Activated T-helper 17 cell treated with anti-CD3 and anti-CD28 coated beads, Interleukin-2, amount 50 U/mL, for 72 hours (primary cell): ENCODE data around the gene OGFOD2. TPM values are rescaled to one million over a fixed set of nuclear protein-coding genes. Genes with fewer than 3 reads are reported as not detected.

ENCODE experiments used
- ATAC-seq: fragments of 150-1000 bp; cut with Tn5 transposase; replicated peaks from 2 replicates; pipeline ENCODE4 v1.10.0; 2021; ENCODE audit warnings: mild to moderate bottlenecking, moderate library complexity
- H3K27ac Mint-ChIP-seq: one replicate; pipeline ENCODE4 v1.8.0; 2022; ENCODE audit warnings: mixed read lengths
- H3K27me3 Mint-ChIP-seq: one replicate; pipeline ENCODE4 v1.8.0; 2022; ENCODE audit warnings: mixed read lengths
- H3K36me3 Mint-ChIP-seq: one replicate; pipeline ENCODE4 v1.8.0; 2022; ENCODE audit warnings: low read depth, mild to moderate bottlenecking, mixed read lengths
- H3K4me1 Mint-ChIP-seq: one replicate; pipeline ENCODE4 v1.8.0; 2022; ENCODE audit warnings: mixed read lengths
- H3K4me3 Mint-ChIP-seq: one replicate; pipeline ENCODE4 v1.8.0; 2022; ENCODE audit warnings: mild to moderate bottlenecking, mixed read lengths
- H3K9me3 Mint-ChIP-seq: one replicate; pipeline ENCODE4 v1.8.0; 2022; ENCODE audit warnings: mixed read lengths
- total RNA-seq, 2 donors: library from RNA; stranded (reverse); gene quantifications; one replicate each; pipeline ENCODE4 v1.2.3, GENCODE V29; 2022

OGFOD2 gene
- total RNA-seq, 2 donors from 2014 or later: 24.9 to 28.6 TPM

GRCh38 chr12:122985338-122986257, 10.6 kb downstream of the OGFOD2 start:
- peaks cover 31% of the 10 kb centered on the region for H3K36me3 Mint-ChIP-seq
- no peak overlapping the region for H3K27ac Mint-ChIP-seq
- ATAC-seq: no peak

GRCh38 chr12:122986258-122986871, 11.3 kb downstream of the OGFOD2 start:
- no peaks in the 10 kb centered on the region for H3K9me3 Mint-ChIP-seq
- H3K27ac Mint-ChIP-seq: no peak overlapping the region
- no peaks in the 10 kb centered on the region for H3K27me3 Mint-ChIP-seq
- H3K4me1 Mint-ChIP-seq: peaks cover 12% of the 10 kb centered on the region
- peaks cover 24% of the 10 kb centered on the region for H3K36me3 Mint-ChIP-seq
- ATAC-seq: no peak
- H3K4me3 Mint-ChIP-seq: no peak overlapping the region

More at GRCh38 chr12:122985338-122986257, 10.6 kb downstream of the OGFOD2 start:
- Mint-ChIP-seq H3K9me3 (no peaks in the 10 kb centered on the region), H3K4me1 (peaks cover 12% of the 10 kb centered on the region), H3K4me3 (no peak overlapping the region), H3K27me3 (no peaks in the 10 kb centered on the region)

- no peak overlapping the region for H3K27ac Mint-ChIP-seq
- no peak overlapping the region for H3K4me3 Mint-ChIP-seq
- H3K9me3 Mint-ChIP-seq: no peaks in the 10 kb centered on the region
These were observed 12.3 kb downstream of the OGFOD2 start for GRCh38 chr12:122987086-122987951.

DNA sequence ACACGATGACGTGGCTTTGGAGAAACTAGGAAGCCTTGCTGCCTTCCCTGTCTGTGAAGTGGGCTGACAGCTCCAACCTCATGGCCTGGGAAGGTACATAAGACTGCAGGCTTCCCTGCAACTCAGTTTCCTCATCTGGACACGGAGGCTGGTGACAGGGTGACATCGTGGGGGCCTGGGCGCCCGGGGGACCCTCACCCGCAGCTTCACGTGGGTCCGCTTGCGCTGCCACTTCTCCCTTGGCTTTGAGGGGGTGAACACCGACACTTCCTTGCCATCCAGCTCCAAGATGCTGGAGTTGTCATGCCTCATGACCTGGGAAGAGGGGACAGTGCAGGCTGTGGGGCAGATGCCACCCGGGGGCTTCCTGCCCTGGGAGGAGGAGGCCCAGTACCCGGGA, 13.0 kb downstream of the OGFOD2 start:
- H3K9me3 Mint-ChIP-seq: no peaks in the 10 kb centered on the region
- no peak overlapping the region for H3K4me3 Mint-ChIP-seq
- H3K36me3 Mint-ChIP-seq: peaks cover 9% of the 10 kb centered on the region
- peaks cover 11% of the 10 kb centered on the region for H3K4me1 Mint-ChIP-seq
- H3K27me3 Mint-ChIP-seq: no peaks in the 10 kb centered on the region
- ATAC-seq: no peak
- H3K27ac Mint-ChIP-seq: no peak overlapping the region

More at GRCh38 chr12:122987086-122987951, 12.3 kb downstream of the OGFOD2 start:
- H3K36me3 Mint-ChIP-seq: peaks cover 15% of the 10 kb centered on the region
- no peak for ATAC-seq
- H3K4me1 Mint-ChIP-seq: peaks cover 12% of the 10 kb centered on the region
- H3K27me3 Mint-ChIP-seq: no peaks in the 10 kb centered on the region

- no peak for ATAC-seq
- Mint-ChIP-seq H3K4me3 (no peak overlapping the region), H3K27ac (no peak overlapping the region), H3K27me3 (no peaks in the 10 kb centered on the region), H3K36me3 (peaks cover 2% of the 10 kb centered on the region), H3K4me1 (peaks cover 4% of the 10 kb centered on the region), H3K9me3 (no peaks in the 10 kb centered on the region)
These were observed 13.7 kb downstream of the OGFOD2 start for GRCh38 chr12:122988612-122989212.

GRCh38 chr12:122989225-122989839, 14.3 kb downstream of the OGFOD2 start:
- no peak for ATAC-seq
- Mint-ChIP-seq H3K4me1 (peaks cover 4% of the 10 kb centered on the region), H3K27ac (no peak overlapping the region), H3K27me3 (no peaks in the 10 kb centered on the region), H3K36me3 (no peaks in the 10 kb centered on the region), H3K9me3 (no peaks in the 10 kb centered on the region), H3K4me3 (no peak overlapping the region)

DNA sequence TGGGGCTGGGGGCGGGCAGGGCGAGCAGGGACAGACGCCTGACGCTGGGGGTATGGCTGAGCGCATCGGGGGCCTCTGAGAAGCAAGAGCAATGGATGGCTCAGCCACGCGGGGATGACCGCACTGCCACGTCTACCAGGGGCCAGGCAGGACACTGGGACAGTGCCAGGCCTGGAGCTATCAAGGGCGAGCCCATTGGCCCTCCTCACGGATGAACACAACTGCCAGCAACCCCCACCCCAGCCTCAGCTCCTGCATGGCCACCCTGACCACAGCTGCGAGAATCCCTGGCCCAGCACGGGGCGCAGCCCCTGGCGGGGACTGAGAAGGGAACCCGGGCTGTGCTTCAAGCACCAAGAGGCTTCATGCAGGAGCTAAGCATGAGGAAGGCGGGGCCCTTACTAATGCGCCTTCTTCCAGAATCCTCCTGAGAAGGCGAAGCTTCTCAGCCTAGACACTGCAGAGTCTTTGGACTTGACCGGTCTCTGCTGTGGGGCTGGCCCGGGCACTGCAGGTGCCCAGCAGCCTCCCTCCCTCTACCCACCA, 14.9 kb downstream of the OGFOD2 start:
- H3K4me1 Mint-ChIP-seq: peaks cover 3% of the 10 kb centered on the region

GRCh38 chr12:122990561-122990960, 15.5 kb downstream of the OGFOD2 start:
- Mint-ChIP-seq H3K4me3 (no peak overlapping the region), H3K9me3 (no peaks in the 10 kb centered on the region), H3K27ac (no peak overlapping the region), H3K36me3 (no peaks in the 10 kb centered on the region), H3K4me1 (no peaks in the 10 kb centered on the region), H3K27me3 (no peaks in the 10 kb centered on the region)
- ATAC-seq: no peak

More for the DNA sequence above, 14.9 kb downstream of the OGFOD2 start:
- ATAC-seq: no peak
- Mint-ChIP-seq H3K9me3 (no peaks in the 10 kb centered on the region), H3K27ac (no peak overlapping the region), H3K4me3 (no peak overlapping the region), H3K36me3 (no peaks in the 10 kb centered on the region), H3K27me3 (no peaks in the 10 kb centered on the region)

DNA sequence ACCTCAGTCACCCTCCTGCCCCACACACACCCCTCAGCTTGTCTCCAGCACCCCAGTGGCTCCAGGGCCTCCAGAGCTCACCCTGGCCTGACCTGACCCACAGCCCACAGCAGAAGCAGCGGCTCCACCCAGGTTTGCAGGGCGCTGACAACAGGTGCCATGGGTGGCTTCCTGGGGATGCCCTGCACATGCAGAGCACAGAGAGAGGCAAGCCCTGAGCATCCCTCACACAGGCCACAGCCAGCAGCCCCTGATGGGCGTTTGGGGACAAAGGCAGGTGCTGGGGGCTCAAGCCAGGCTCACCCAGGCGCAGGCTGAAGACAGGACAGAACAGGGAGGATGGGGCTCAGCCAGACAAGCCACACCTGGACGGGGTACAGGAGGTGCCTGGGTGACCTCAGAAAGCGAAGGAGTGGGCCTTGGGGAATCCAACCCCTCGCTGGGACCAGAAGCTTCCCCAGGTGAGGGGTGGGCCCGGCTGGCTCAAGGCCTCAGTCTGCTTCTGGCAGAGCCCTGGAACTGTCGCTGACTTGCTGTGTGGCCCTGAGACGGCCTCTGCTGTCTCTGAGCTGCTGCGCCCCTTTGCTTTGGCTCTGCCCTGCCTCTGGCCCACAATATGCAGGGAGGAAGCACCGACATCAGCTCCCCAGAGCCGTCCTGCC, 16.0 kb downstream of the OGFOD2 start:
- H3K27me3 Mint-ChIP-seq: no peaks in the 10 kb centered on the region
- no peak overlapping the region for H3K27ac Mint-ChIP-seq
- H3K36me3 Mint-ChIP-seq: no peaks in the 10 kb centered on the region
- H3K4me3 Mint-ChIP-seq: no peak overlapping the region
- no peaks in the 10 kb centered on the region for H3K9me3 Mint-ChIP-seq
- no peak for ATAC-seq
- H3K4me1 Mint-ChIP-seq: no peaks in the 10 kb centered on the region

- Mint-ChIP-seq H3K9me3 (no peaks in the 10 kb centered on the region), H3K27ac (no peak overlapping the region), H3K4me1 (no peaks in the 10 kb centered on the region), H3K27me3 (no peaks in the 10 kb centered on the region), H3K4me3 (no peak overlapping the region), H3K36me3 (no peaks in the 10 kb centered on the region)
- no peak for ATAC-seq
These were observed 16.7 kb downstream of the OGFOD2 start for GRCh38 chr12:122991623-122992275.

GRCh38 chr12:122992386-122992785, 17.3 kb downstream of the OGFOD2 start:
- Mint-ChIP-seq H3K36me3 (no peaks in the 10 kb centered on the region), H3K27ac (no peak overlapping the region), H3K27me3 (no peaks in the 10 kb centered on the region), H3K4me3 (no peak overlapping the region), H3K9me3 (no peaks in the 10 kb centered on the region), H3K4me1 (no peaks in the 10 kb centered on the region)
- ATAC-seq: no peak

- no peaks in the 10 kb centered on the region for H3K27me3 Mint-ChIP-seq
- H3K4me1 Mint-ChIP-seq: no peaks in the 10 kb centered on the region
- no peaks in the 10 kb centered on the region for H3K9me3 Mint-ChIP-seq
- no peak overlapping the region for H3K27ac Mint-ChIP-seq
- no peaks in the 10 kb centered on the region for H3K36me3 Mint-ChIP-seq
- no peak for ATAC-seq
- no peak overlapping the region for H3K4me3 Mint-ChIP-seq
These were observed 19.2 kb downstream of the OGFOD2 start for GRCh38 chr12:122994140-122994675.
